HuH-7.5 (cell line): ENCODE measurements around the gene ECM2.

ENCODE experiments used
- DNase-seq: peaks from one replicate; pipeline ENCODE4 v3.0.0; 2011; ENCODE audit warnings: low spot score

Gene ECM2

DNA sequence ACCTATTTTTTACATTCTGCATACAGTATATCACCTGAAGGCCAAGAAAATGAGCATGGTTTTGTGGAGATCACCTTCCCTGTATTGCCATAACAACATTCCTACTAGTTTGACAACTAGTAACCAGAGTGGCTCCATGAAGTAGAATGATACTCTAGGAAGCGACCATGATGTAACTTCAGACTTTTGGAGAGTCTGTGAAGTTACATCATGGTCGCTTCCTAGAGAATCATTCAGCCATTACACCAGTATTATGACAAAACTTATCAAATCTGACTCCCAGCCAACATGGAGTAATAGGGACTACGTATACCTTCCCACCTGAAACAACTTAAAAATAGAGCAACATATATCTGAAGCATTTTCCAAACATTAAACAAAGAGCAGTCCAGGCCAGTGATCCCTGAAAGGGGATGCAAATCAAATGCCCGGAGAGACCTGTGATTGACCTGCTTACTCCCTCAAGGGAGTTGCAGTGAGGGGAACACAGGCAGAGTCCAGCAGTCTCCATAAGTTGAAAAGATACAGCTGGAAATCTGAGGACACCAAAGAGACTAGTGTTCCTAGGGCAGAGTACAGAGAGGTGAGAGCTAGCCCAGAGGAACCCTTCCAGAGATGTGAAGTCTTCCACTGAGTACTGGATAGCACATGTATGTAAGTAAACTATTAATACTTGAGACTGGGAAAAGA lies 7.8 kb downstream of the ECM2 start:
- no peak for DNase-seq

DNA sequence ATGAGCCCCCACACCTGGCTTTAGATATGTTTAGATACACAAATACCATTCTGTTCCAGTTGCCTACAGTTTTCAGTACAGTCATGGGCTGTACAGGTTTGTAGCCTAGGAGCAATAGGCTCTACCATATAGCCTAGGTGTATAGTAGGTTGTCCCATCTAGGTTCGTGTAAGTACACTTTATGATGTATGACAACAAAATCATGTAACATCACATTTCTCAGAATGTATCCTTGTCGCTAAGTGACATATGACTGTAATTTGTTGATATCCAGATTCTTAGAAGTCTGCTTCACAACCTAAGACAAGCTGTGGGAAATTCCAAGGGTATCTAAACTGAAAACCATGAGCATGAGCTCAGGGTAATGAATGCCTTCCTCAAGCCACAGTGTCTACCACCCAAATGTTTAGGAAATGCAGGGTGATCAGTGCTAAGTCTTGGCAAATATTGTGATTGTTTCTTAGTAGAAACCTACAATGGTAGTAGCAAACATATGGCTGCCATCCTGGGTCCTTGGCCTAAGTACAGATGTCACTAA lies 8.4 kb downstream of the ECM2 start:
- no peak for DNase-seq

- DNase-seq: no peak
Observed at GRCh38 chr9:92525306-92525705, 10.5 kb downstream of the ECM2 start.

DNA sequence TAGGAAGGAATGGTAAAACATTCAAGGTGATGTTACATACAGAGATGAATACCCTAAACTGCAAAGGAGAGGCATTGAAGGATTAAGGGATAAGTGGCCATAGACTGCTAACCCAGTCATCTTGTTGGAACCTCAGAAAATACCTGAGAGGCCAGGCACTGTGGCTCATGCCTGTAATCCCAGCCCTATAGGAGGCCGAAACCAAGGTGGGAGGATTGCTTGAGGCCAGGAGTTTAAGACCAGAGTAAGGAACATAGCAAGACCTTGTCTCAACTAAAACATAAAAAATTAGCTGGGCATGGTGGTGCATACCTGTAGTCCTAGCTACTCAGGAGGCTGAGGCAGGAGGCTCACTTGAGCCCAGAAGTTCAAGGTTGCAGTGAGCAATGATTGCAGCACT lies 10.9 kb downstream of the ECM2 start:
- DNase-seq: no peak

GRCh38 chr9:92522983-92523970 lies 12.5 kb downstream of the ECM2 start:
- no peak for DNase-seq

DNA sequence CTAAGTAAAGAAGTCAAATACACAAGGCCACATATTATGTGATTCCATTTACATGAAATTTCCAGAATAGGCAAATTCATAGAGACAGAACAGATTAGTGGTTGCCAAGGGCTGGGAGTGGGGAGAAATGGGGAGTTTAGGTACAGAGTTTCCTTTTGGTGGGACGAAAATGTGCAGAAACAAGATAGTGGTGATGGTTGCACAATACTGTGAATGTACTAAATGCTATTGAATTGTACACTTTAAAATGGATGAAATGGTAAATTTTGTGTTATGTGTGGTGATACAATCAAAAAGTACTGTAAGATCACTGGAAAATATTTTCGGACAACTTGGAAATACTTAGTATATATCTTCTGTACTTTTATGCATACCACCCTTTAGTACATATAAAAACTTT lies 15.0 kb downstream of the ECM2 start:
- no peak for DNase-seq

- no peak for DNase-seq
Observed at GRCh38 chr9:92518199-92518598, 17.6 kb downstream of the ECM2 start.

DNA sequence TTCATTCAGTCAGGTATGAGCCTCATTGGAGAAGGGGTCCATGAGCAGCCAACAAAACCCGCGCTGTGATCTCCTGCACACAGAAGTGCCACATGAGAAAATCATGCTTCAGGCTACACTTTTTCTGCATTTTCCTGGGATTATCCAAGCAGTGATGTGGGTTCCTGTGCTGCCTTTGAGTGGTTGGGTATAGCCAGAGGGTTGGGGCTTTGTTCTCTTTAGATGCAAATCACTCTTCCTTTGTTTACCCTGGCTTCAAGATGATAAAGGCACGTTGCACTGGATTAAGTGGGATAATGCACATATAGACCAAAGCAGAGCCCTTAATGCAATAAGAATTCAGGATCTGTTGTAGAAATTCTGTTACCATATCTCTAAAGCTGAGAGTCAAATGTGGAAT lies 18.7 kb downstream of the ECM2 start:
- DNase-seq: no peak

- no peak for DNase-seq
Observed at GRCh38 chr9:92516521-92516920, 19.3 kb downstream of the ECM2 start.

- DNase-seq: no peak
Observed at GRCh38 chr9:92514635-92515034, 21.2 kb downstream of the ECM2 start.

DNA sequence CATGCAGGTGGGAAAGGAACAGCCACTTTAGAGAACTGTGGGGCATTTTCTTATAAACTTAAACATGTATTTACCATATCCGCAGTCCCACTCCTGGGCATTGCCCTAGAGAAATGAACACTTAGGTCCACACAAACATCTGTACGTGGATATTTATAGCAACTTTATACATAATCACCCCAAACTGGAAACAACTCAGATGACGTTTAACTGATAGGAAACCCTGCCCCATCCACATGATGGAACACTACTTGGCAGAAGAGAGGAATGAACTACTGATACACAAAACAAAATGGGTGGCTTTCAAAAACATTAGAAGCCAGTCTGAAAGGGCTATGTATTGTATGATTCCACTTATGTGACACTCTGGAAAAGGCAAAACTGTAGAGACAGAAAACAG lies 22.4 kb downstream of the ECM2 start:
- DNase-seq: no peak

GRCh38 chr9:92512622-92513021 lies 23.2 kb downstream of the ECM2 start:
- no peak for DNase-seq

DNA sequence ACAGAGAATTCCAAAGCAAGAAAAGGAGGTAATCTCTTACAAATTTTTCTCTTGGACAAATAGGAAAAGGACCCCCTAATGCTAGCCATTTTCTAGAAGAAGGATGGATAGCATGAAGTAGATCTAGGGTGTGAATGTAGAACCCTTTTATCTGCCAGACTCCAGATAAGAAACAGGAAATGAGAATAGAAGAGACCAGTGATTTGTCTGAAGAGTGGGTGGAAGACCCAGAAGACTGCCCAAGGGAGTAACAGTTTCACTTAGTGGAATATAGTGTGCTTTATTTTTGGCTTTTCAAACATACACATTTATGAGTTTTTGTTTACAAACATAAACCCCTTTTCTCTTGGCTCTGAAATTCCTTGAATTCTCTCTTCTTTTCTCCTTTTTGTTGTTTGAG lies 25.0 kb downstream of the ECM2 start:
- no peak for DNase-seq

DNA sequence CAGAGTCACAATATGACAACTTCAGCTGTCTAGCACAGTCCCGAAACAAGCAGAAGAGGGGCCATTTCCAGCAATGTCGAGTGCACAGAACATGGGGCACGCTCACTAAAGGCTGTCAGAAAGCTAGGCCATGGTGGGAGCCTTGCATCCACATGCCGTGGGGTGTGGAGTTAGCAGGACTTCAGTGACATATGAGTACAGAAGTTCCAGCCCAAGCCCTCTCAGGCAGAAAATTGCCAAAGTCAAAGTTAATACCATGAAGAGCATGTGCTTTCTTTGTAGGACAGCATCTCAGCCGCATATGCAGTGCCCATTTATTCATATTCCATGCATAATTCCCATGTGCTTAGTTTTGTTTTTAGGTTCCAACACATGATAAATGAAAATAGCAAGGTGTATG lies 26.7 kb downstream of the ECM2 start:
- no peak for DNase-seq

DNA sequence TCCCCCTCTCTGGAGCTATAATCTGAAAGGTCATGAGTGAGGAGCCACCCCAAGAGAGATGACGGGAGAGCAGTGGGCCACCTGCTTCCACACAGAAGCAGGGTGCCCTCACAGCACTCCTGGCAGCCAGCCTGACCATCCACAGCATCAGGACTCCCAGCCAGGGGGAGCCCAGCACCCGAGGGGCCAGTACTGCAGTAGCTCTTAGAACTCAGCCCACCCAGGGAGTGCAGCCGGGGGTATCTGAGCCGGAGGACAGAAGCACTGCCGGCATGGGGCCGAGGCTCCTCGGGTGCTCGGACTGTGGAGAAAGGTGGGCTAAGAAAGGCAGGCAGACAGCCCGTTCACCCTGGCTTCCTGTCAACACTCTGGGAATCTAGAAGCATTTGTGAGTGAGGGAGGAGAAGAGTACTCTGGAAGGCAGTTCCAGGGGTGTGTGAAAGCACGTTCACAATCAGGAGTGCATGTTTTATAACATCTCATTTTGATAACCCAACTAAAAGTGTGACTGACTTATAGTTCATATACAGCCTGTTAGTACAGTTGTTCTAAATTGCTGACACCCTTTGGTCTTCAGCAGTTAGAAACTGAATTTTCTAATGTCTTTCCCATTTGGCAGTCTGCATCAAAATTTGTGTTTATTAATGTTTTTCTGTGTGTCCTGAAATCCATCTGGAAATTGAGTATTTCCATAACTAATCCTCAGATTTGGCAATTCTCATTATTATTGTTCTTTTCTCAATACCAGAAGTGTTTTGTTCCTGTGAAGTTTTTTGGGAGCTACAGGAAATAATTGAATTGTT lies 27.6 kb downstream of the ECM2 start:
- DNase-seq: no peak

DNA sequence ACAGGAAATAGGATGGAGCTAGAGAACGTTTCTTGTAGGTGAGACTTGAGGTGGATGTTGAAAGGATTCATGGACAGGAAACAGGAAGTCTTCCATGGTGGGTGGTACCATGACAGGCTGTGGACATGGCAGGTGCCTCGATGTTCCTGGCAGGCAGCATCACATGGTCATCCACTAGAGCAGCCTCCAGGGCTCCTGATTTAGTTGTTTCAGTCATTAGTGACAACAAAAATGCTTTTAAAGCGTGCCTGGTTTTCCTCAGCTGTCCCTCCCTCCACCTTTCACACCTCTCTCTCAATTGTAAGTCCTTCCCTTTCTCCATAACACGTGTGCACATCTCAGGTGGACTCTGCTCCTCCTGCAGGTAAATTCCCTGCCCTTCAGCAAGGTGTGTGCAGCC lies 28.3 kb downstream of the ECM2 start:
- no peak for DNase-seq

DNA sequence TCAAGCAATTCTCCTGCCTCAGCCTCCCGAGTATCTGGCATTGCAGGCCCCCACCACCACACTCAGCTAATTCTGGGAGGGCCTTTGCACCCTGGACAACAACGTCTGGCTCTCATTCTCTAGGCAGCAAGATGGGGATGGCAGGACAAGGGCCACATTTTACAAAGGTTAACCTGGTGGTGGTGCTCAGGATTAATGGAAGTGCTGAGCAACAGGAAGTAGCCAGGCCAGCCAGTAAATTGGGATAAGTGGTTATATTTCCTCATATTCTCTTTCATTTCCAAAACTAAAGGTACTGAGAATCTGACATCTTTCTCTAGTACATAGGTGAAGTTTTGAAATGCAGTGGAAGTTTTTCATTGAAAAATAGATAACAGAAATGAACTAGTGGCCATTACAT lies 28.8 kb downstream of the ECM2 start:
- no peak for DNase-seq

DNA sequence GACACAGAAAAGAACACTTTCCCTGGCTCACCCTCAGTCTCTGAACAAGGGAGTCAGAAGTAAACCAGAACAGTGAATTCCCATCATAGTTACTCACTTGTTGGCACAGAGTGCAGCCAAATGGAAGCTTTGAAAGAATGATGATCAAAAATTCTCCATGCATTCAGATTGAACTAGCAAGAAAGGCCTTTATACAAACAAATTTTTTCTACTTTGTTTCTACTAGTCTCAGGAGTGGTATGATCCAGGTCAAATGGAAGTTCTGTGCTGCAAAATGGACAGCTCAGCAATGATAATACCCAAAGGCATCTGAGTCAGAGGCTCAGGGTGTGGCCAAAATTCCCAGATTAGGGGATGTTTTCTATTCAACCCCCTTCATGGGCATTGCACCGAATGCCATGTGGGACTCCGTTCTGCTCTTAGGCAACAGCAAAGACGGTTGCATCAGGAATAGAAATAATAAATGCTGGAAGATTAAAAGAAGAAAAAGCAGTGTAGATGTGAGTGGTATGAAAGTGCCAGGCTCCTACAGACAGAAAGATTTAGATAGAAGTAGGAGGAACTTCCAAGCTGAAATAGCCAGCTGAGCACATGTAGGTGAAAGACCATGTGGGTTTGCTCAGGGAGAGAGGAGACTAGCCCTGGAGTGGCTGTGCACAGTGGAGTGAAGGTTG lies 29.5 kb downstream of the ECM2 start:
- DNase-seq: no peak

DNA sequence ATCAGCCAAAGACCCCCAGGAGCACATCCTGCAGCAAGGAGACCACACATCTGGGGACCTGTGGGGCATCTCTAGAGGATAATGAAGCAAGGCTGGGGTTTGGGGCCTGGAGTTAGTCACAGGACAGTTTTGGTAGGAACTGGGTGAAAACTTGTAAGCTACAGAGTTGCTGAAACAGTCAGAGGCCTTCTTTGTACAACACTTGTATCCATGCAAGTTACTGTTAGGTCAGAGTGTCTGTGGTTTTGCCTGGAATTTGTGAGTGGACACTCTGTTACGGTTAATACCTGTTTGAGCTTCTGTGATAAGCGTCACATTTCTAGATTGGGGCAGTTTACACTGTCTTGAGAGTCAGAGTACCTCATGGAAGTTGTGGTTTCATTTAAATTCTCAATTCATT lies 30.9 kb downstream of the ECM2 start:
- DNase-seq: no peak

GRCh38 chr9:92503156-92503555 lies 32.6 kb downstream of the ECM2 start:
- DNase-seq: no peak

GRCh38 chr9:92501671-92502393 lies 34.0 kb downstream of the ECM2 start:
- peak; percentile 40 for DNase-seq
